ENCODE results near the gene CDH23.

The CDH23 gene

GRCh38 chr10:71621231-71622153 lies 224.8 kb downstream of the CDH23 start:
- Histone ChIP-seq H3K27me3 (ENCODE audit: control insufficient read depth in 2 of 2, insufficient read depth in 2 of 2, low read length in 2 of 2) (no peaks in the 10 kb centered on the region), H3K4me3 (ENCODE audit: low read length in 2 of 2) (no peak overlapping the region), H3K27ac (ENCODE audit: low read depth in 2 of 2, low read length in 2 of 2) (no peak overlapping the region), H3K36me3 (ENCODE audit: control insufficient read depth in 2 of 2, insufficient read depth in 2 of 2, low read length in 2 of 2) (no peaks in the 10 kb centered on the region), H3K9ac (ENCODE audit: low read depth in 1 of 2, low read length in 2 of 2) (no peak overlapping the region), H3K4me1 (ENCODE audit: control insufficient read depth in 2 of 2, insufficient read depth in 2 of 2, low read length in 2 of 2) (peaks cover 0 to 5% of the 10 kb centered on the region in 2 donors), H3K9me3 (ENCODE audit: control insufficient read depth in 2 of 2, low read length in 2 of 2) (no peaks in the 10 kb centered on the region)

GRCh38 chr10:71622154-71622526 lies 225.4 kb downstream of the CDH23 start:
- Histone ChIP-seq H3K4me3 (ENCODE audit: low read length in 2 of 2) (no peak overlapping the region), H3K9ac (ENCODE audit: low read depth in 1 of 2, low read length in 2 of 2) (no peak overlapping the region), H3K27ac (ENCODE audit: low read depth in 2 of 2, low read length in 2 of 2) (no peak overlapping the region)

GRCh38 chr10:71622616-71623015 lies 225.9 kb downstream of the CDH23 start:
- Histone ChIP-seq H3K9ac (ENCODE audit: low read depth in 1 of 2, low read length in 2 of 2) (no peak overlapping the region), H3K36me3 (ENCODE audit: control insufficient read depth in 2 of 2, insufficient read depth in 2 of 2, low read length in 2 of 2) (no peaks in the 10 kb centered on the region), H3K27me3 (ENCODE audit: control insufficient read depth in 2 of 2, insufficient read depth in 2 of 2, low read length in 2 of 2) (no peaks in the 10 kb centered on the region), H3K27ac (ENCODE audit: low read depth in 2 of 2, low read length in 2 of 2) (no peak overlapping the region), H3K4me3 (ENCODE audit: low read length in 2 of 2) (no peak overlapping the region), H3K9me3 (ENCODE audit: control insufficient read depth in 2 of 2, low read length in 2 of 2) (no peaks in the 10 kb centered on the region), H3K4me1 (ENCODE audit: control insufficient read depth in 2 of 2, insufficient read depth in 2 of 2, low read length in 2 of 2) (peaks cover 0 to 5% of the 10 kb centered on the region in 2 donors)

More at GRCh38 chr10:71622154-71622526, 225.4 kb downstream of the CDH23 start:
- Histone ChIP-seq H3K27me3 (ENCODE audit: control insufficient read depth in 2 of 2, insufficient read depth in 2 of 2, low read length in 2 of 2) (no peaks in the 10 kb centered on the region), H3K36me3 (ENCODE audit: control insufficient read depth in 2 of 2, insufficient read depth in 2 of 2, low read length in 2 of 2) (no peaks in the 10 kb centered on the region), H3K9me3 (ENCODE audit: control insufficient read depth in 2 of 2, low read length in 2 of 2) (no peaks in the 10 kb centered on the region), H3K4me1 (ENCODE audit: control insufficient read depth in 2 of 2, insufficient read depth in 2 of 2, low read length in 2 of 2) (peaks cover 0 to 5% of the 10 kb centered on the region in 2 donors)

- H3K4me1 ChIP-seq (ENCODE audit: control insufficient read depth in 2 of 2, insufficient read depth in 2 of 2, low read length in 2 of 2), result peaks cover 0 to 5% of the 10 kb centered on the region in 2 donors
- H3K27ac ChIP-seq (ENCODE audit: low read depth in 2 of 2, low read length in 2 of 2), result no peak overlapping the region
- no peaks in the 10 kb centered on the region for H3K27me3 ChIP-seq (ENCODE audit: control insufficient read depth in 2 of 2, insufficient read depth in 2 of 2, low read length in 2 of 2)
- H3K36me3 ChIP-seq (ENCODE audit: control insufficient read depth in 2 of 2, insufficient read depth in 2 of 2, low read length in 2 of 2), result no peaks in the 10 kb centered on the region
- H3K4me3 ChIP-seq (ENCODE audit: low read length in 2 of 2), result no peak overlapping the region
- H3K9me3 ChIP-seq (ENCODE audit: control insufficient read depth in 2 of 2, low read length in 2 of 2), result no peaks in the 10 kb centered on the region
- H3K9ac ChIP-seq (ENCODE audit: low read depth in 1 of 2, low read length in 2 of 2), result no peak overlapping the region
These were observed 226.6 kb downstream of the CDH23 start for GRCh38 chr10:71623098-71623985.

GRCh38 chr10:71623986-71624291 lies 227.2 kb downstream of the CDH23 start:
- Histone ChIP-seq H3K4me1 (ENCODE audit: control insufficient read depth in 2 of 2, insufficient read depth in 2 of 2, low read length in 2 of 2) (peaks cover 0 to 5% of the 10 kb centered on the region in 2 donors), H3K4me3 (ENCODE audit: low read length in 2 of 2) (no peak overlapping the region), H3K9ac (ENCODE audit: low read depth in 1 of 2, low read length in 2 of 2) (no peak overlapping the region), H3K36me3 (ENCODE audit: control insufficient read depth in 2 of 2, insufficient read depth in 2 of 2, low read length in 2 of 2) (no peaks in the 10 kb centered on the region), H3K9me3 (ENCODE audit: control insufficient read depth in 2 of 2, low read length in 2 of 2) (no peaks in the 10 kb centered on the region), H3K27ac (ENCODE audit: low read depth in 2 of 2, low read length in 2 of 2) (no peak overlapping the region), H3K27me3 (ENCODE audit: control insufficient read depth in 2 of 2, insufficient read depth in 2 of 2, low read length in 2 of 2) (no peaks in the 10 kb centered on the region)

- Histone ChIP-seq H3K4me3 (ENCODE audit: low read length in 2 of 2) (no peak overlapping the region), H3K36me3 (ENCODE audit: control insufficient read depth in 2 of 2, insufficient read depth in 2 of 2, low read length in 2 of 2) (no peaks in the 10 kb centered on the region), H3K27me3 (ENCODE audit: control insufficient read depth in 2 of 2, insufficient read depth in 2 of 2, low read length in 2 of 2) (no peaks in the 10 kb centered on the region), H3K9me3 (ENCODE audit: control insufficient read depth in 2 of 2, low read length in 2 of 2) (no peaks in the 10 kb centered on the region), H3K27ac (ENCODE audit: low read depth in 2 of 2, low read length in 2 of 2) (no peak overlapping the region), H3K9ac (ENCODE audit: low read depth in 1 of 2, low read length in 2 of 2) (no peak overlapping the region), H3K4me1 (ENCODE audit: control insufficient read depth in 2 of 2, insufficient read depth in 2 of 2, low read length in 2 of 2) (peaks cover 0 to 5% of the 10 kb centered on the region in 2 donors)
These were observed 228.9 kb downstream of the CDH23 start for GRCh38 chr10:71625445-71626175.

- Histone ChIP-seq H3K4me3 (ENCODE audit: low read length in 2 of 2) (no peak overlapping the region), H3K27ac (ENCODE audit: low read depth in 2 of 2, low read length in 2 of 2) (no peak overlapping the region), H3K36me3 (ENCODE audit: control insufficient read depth in 2 of 2, insufficient read depth in 2 of 2, low read length in 2 of 2) (no peaks in the 10 kb centered on the region), H3K27me3 (ENCODE audit: control insufficient read depth in 2 of 2, insufficient read depth in 2 of 2, low read length in 2 of 2) (no peaks in the 10 kb centered on the region), H3K4me1 (ENCODE audit: control insufficient read depth in 2 of 2, insufficient read depth in 2 of 2, low read length in 2 of 2) (peaks cover 0 to 5% of the 10 kb centered on the region in 2 donors), H3K9ac (ENCODE audit: low read depth in 1 of 2, low read length in 2 of 2) (no peak overlapping the region), H3K9me3 (ENCODE audit: control insufficient read depth in 2 of 2, low read length in 2 of 2) (no peaks in the 10 kb centered on the region)
These were observed 230.7 kb downstream of the CDH23 start for GRCh38 chr10:71627230-71627939.

- no peak overlapping the region for H3K4me3 ChIP-seq (ENCODE audit: low read length in 2 of 2)
- H3K9me3 ChIP-seq (ENCODE audit: control insufficient read depth in 2 of 2, low read length in 2 of 2), result no peaks in the 10 kb centered on the region
- no peak overlapping the region for H3K27ac ChIP-seq (ENCODE audit: low read depth in 2 of 2, low read length in 2 of 2)
- no peaks in the 10 kb centered on the region for H3K36me3 ChIP-seq (ENCODE audit: control insufficient read depth in 2 of 2, insufficient read depth in 2 of 2, low read length in 2 of 2)
- peaks cover 0 to 5% of the 10 kb centered on the region in 2 donors for H3K4me1 ChIP-seq (ENCODE audit: control insufficient read depth in 2 of 2, insufficient read depth in 2 of 2, low read length in 2 of 2)
- no peak overlapping the region for H3K9ac ChIP-seq (ENCODE audit: low read depth in 1 of 2, low read length in 2 of 2)
- no peaks in the 10 kb centered on the region for H3K27me3 ChIP-seq (ENCODE audit: control insufficient read depth in 2 of 2, insufficient read depth in 2 of 2, low read length in 2 of 2)
These were observed 231.2 kb downstream of the CDH23 start for GRCh38 chr10:71627956-71628355.

GRCh38 chr10:71629131-71629530 lies 232.4 kb downstream of the CDH23 start:
- Histone ChIP-seq H3K36me3 (ENCODE audit: control insufficient read depth in 2 of 2, insufficient read depth in 2 of 2, low read length in 2 of 2) (no peaks in the 10 kb centered on the region), H3K9me3 (ENCODE audit: control insufficient read depth in 2 of 2, low read length in 2 of 2) (no peaks in the 10 kb centered on the region), H3K4me1 (ENCODE audit: control insufficient read depth in 2 of 2, insufficient read depth in 2 of 2, low read length in 2 of 2) (peaks cover 0 to under 1% of the 10 kb centered on the region in 2 donors), H3K27me3 (ENCODE audit: control insufficient read depth in 2 of 2, insufficient read depth in 2 of 2, low read length in 2 of 2) (no peaks in the 10 kb centered on the region), H3K4me3 (ENCODE audit: low read length in 2 of 2) (no peak overlapping the region), H3K9ac (ENCODE audit: low read depth in 1 of 2, low read length in 2 of 2) (no peak overlapping the region), H3K27ac (ENCODE audit: low read depth in 2 of 2, low read length in 2 of 2) (no peak overlapping the region)
